ENCODE measurements around the gene SRPK3.
"Not testable (repeated sequence)": the region's sequence is repeated elsewhere in the genome, so short reads cannot be mapped to it uniquely, and the experiment has no call there.

SRPK3 gene

GRCh38 chrX:153805436-153805835 lies 24.6 kb downstream of the SRPK3 start:
- DNase-seq (ENCODE audit: low read depth in 2 of 2), result no peak

- no peak for DNase-seq (ENCODE audit: low read depth in 2 of 2)
Measured at GRCh38 chrX:153806999-153807575, 26.2 kb downstream of the SRPK3 start.

- DNase-seq (ENCODE audit: low read depth in 2 of 2), result no peak
Measured at GRCh38 chrX:153807976-153808375, 27.1 kb downstream of the SRPK3 start.

GRCh38 chrX:153812220-153812619 lies 31.4 kb downstream of the SRPK3 start:
- no peak for DNase-seq (ENCODE audit: low read depth in 2 of 2)

- no peak for DNase-seq (ENCODE audit: low read depth in 2 of 2)
Measured at GRCh38 chrX:153813161-153813560, 32.3 kb downstream of the SRPK3 start.

GRCh38 chrX:153814591-153815315 lies 33.9 kb downstream of the SRPK3 start:
- DNase-seq (ENCODE audit: low read depth in 2 of 2), result no peak

GRCh38 chrX:153816831-153817690 lies 36.2 kb downstream of the SRPK3 start:
- DNase-seq (ENCODE audit: low read depth in 2 of 2), result no peak

GRCh38 chrX:153818064-153818463 lies 37.2 kb downstream of the SRPK3 start:
- DNase-seq (ENCODE audit: low read depth in 2 of 2), result not testable (repeated sequence)

GRCh38 chrX:153818571-153819383 lies 37.9 kb downstream of the SRPK3 start:
- DNase-seq (ENCODE audit: low read depth in 2 of 2), result peak; percentile 21 to 34

GRCh38 chrX:153819384-153820040 lies 38.7 kb downstream of the SRPK3 start:
- DNase-seq (ENCODE audit: low read depth in 2 of 2), result no peak

GRCh38 chrX:153820601-153821000 lies 39.8 kb downstream of the SRPK3 start:
- no peak for DNase-seq (ENCODE audit: low read depth in 2 of 2)

GRCh38 chrX:153821066-153821465 lies 40.2 kb downstream of the SRPK3 start:
- no peak for DNase-seq (ENCODE audit: low read depth in 2 of 2)

GRCh38 chrX:153824348-153824747 lies 43.5 kb downstream of the SRPK3 start:
- DNase-seq (ENCODE audit: low read depth in 2 of 2), result no peak

GRCh38 chrX:153825042-153825441 lies 44.2 kb downstream of the SRPK3 start:
- DNase-seq (ENCODE audit: low read depth in 2 of 2), result no peak

GRCh38 chrX:153827016-153827415 lies 46.2 kb downstream of the SRPK3 start:
- DNase-seq (ENCODE audit: low read depth in 2 of 2), result no peak

- no peak for DNase-seq (ENCODE audit: low read depth in 2 of 2)
Measured at GRCh38 chrX:153827903-153828302, 47.1 kb downstream of the SRPK3 start.

- DNase-seq (ENCODE audit: low read depth in 2 of 2), result no peak
Measured at GRCh38 chrX:153828308-153828707, 47.5 kb downstream of the SRPK3 start.

- DNase-seq (ENCODE audit: low read depth in 2 of 2), result no peak
Measured at GRCh38 chrX:153828723-153829548, 48.1 kb downstream of the SRPK3 start.

- DNase-seq (ENCODE audit: low read depth in 2 of 2), result no peak
Measured at GRCh38 chrX:153829549-153829798, 48.6 kb downstream of the SRPK3 start.

- DNase-seq (ENCODE audit: low read depth in 2 of 2), result no peak
Measured at GRCh38 chrX:153829799-153830639, 49.2 kb downstream of the SRPK3 start, which contains the start of gene PDZD4. Gene PDZD4, minus strand, starts transcription at chrX:153830544. Its CDS starts 246 bp downstream, at chrX:153830298.

Data from activated CD4-positive, alpha-beta T cell treated with anti-CD3 and anti-CD28 coated beads for 24 hours (primary cell).